PC-3 (cell line): Measurements from ENCODE around the gene PGA4.
"Not testable (repeated sequence)": the region's sequence is repeated elsewhere in the genome, so short reads cannot be mapped to it uniquely, and the experiment has no call there.

ENCODE experiments used
- EZH2 ChIP-seq: fragments of 300-600 bp; sonication (generic); IDR thresholded peaks from one replicate; pipeline ENCODE4 v1.6.1; 2017; ENCODE audit warnings: antibody characterized with exemption, mild to moderate bottlenecking, low read length; ENCODE audit not compliant: unreplicated experiment
- TF ChIP-seq, protein P1 (sequence below): fragments of 300-600 bp; sonication (generic); conservative IDR thresholded peaks from 2 replicates; pipeline ENCODE4 v1.5.1; 2017; ENCODE audit warnings: antibody characterized with exemption, low read depth, mild to moderate bottlenecking, low read length

DNA sequence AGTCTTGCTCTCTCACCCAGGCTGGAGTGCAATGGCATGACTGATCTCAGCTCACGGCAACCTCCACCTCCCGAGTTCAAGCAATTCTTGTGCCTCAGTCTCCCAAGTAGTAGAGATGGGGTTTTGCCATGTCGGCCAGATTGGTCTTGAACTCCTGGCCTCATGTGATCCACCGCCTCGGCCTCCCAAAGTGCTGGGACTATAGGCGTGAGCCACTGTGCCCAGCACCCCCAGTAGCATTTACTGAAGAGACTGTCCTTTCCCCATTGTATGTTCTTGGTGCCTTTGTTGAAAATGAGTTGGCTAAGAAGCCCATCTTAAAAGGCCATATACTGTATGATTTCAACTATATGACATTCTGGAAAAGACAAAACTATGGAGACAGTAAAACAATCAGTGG lies 41.9 kb upstream of the PGA4 start:
- TF ChIP-seq, protein P1, sequence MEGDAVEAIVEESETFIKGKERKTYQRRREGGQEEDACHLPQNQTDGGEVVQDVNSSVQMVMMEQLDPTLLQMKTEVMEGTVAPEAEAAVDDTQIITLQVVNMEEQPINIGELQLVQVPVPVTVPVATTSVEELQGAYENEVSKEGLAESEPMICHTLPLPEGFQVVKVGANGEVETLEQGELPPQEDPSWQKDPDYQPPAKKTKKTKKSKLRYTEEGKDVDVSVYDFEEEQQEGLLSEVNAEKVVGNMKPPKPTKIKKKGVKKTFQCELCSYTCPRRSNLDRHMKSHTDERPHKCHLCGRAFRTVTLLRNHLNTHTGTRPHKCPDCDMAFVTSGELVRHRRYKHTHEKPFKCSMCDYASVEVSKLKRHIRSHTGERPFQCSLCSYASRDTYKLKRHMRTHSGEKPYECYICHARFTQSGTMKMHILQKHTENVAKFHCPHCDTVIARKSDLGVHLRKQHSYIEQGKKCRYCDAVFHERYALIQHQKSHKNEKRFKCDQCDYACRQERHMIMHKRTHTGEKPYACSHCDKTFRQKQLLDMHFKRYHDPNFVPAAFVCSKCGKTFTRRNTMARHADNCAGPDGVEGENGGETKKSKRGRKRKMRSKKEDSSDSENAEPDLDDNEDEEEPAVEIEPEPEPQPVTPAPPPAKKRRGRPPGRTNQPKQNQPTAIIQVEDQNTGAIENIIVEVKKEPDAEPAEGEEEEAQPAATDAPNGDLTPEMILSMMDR, result not testable (repeated sequence)
- TF ChIP-seq EZH2, result not testable (repeated sequence)
